ENCODE measurements around the gene SPOCK1.

Gene SPOCK1

GRCh38 chr5:137409736-137410135 is 89.4 kb downstream of the SPOCK1 start:
- in situ Hi-C loops (cut with MboI; ENCODE audit: low pct_unique_long_range_greater_than_20kb, low sequenced_read_pairs, unreplicated experiment): no loop called here
- no peak for DNase-seq (ENCODE audit: low spot score)
- TF ChIP-seq CTCF (IDR thresholded peaks at IDR 0.05; ENCODE audit: extremely low read depth, insufficient read depth, missing control alignments): no peak

GRCh38 chr5:137407090-137407489 is 92.0 kb downstream of the SPOCK1 start:
- in situ Hi-C loops (cut with MboI; ENCODE audit: low pct_unique_long_range_greater_than_20kb, low sequenced_read_pairs, unreplicated experiment): no loop called here
- TF ChIP-seq CTCF (IDR thresholded peaks at IDR 0.05; ENCODE audit: extremely low read depth, insufficient read depth, missing control alignments): no peak
- DNase-seq (ENCODE audit: low spot score): no peak

- no peak for DNase-seq (ENCODE audit: low spot score)
- in situ Hi-C loops (cut with MboI; ENCODE audit: low pct_unique_long_range_greater_than_20kb, low sequenced_read_pairs, unreplicated experiment): no loop called here
- TF ChIP-seq CTCF (IDR thresholded peaks at IDR 0.05; ENCODE audit: extremely low read depth, insufficient read depth, missing control alignments): no peak
These were observed 93.7 kb downstream of the SPOCK1 start for GRCh38 chr5:137405393-137405792.

- TF ChIP-seq CTCF (IDR thresholded peaks at IDR 0.05; ENCODE audit: extremely low read depth, insufficient read depth, missing control alignments): no peak
- no peak for DNase-seq (ENCODE audit: low spot score)
- in situ Hi-C loops (cut with MboI; ENCODE audit: low pct_unique_long_range_greater_than_20kb, low sequenced_read_pairs, unreplicated experiment): no loop called here
These were observed 95.3 kb downstream of the SPOCK1 start for GRCh38 chr5:137403869-137404268.

- TF ChIP-seq CTCF (IDR thresholded peaks at IDR 0.05; ENCODE audit: extremely low read depth, insufficient read depth, missing control alignments): no peak
- in situ Hi-C loops (cut with MboI; ENCODE audit: low pct_unique_long_range_greater_than_20kb, low sequenced_read_pairs, unreplicated experiment): no loop called here
- DNase-seq (ENCODE audit: low spot score): no peak
These were observed 96.5 kb downstream of the SPOCK1 start for GRCh38 chr5:137402436-137403187.

GRCh38 chr5:137401946-137402345 is 97.2 kb downstream of the SPOCK1 start:
- DNase-seq (ENCODE audit: low spot score): no peak
- no peak for TF ChIP-seq CTCF (IDR thresholded peaks at IDR 0.05; ENCODE audit: extremely low read depth, insufficient read depth, missing control alignments)
- in situ Hi-C loops (cut with MboI; ENCODE audit: low pct_unique_long_range_greater_than_20kb, low sequenced_read_pairs, unreplicated experiment): no loop called here
